NCI-H774 (cell line): Measurements from ENCODE around the gene CNTNAP2.
"Not testable (repeated sequence)": the region's sequence is repeated elsewhere in the genome, so short reads cannot be mapped to it uniquely, and the experiment has no call there.

ENCODE experiments used
- DNase-seq: peaks from one replicate; lab custom pipeline; 2025; lab: John Stamatoyannopoulos, UW

CNTNAP2 gene

DNA sequence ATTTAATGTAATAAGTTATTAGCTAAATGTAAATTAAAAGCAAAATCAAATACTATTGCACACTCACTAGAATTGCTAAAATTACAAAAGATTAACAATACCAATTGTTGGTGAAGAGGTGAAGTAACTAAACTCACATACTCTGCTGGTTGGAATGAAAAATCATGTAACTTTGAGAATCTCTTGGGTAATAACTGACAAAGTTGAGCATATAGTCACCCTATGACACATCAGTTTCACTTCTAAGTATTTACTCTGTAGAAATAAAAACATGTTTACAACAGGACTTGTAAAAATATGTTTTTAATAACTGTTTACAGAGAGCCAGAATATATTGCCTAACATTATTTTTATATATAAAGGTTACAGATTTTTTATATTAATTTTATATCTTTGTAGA is 33.6 kb downstream of the CNTNAP2 start:
- no peak for DNase-seq

DNA sequence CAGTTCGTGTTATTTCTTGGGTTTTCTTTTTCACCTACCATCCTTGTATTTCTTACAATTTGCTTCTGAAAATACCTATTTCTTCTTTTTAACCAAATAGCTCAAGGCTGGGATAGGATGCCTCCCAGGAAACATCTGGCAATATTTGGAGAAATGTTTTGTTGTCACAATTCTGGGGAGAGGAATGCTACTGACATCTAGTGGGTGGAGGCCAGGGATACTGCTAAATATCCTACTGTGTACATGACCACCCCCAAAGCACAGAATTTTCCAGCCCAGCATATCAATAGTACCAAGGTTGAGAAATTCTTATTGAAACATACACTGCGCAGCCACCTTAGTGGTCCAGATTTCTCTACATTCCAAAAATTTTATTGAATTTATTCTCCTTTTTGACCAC is 55.5 kb downstream of the CNTNAP2 start:
- no peak for DNase-seq

GRCh38 chr7:146175716-146176115 is 59.1 kb downstream of the CNTNAP2 start:
- no peak for DNase-seq

- peak; percentile 27 for DNase-seq
Measured at GRCh38 chr7:146176860-146177259, 60.3 kb downstream of the CNTNAP2 start.

- DNase-seq, result no peak
Measured at GRCh38 chr7:146177301-146177700, 60.7 kb downstream of the CNTNAP2 start.

- DNase-seq, result no peak
Measured at GRCh38 chr7:146185844-146186243, 69.2 kb downstream of the CNTNAP2 start.

GRCh38 chr7:146191428-146191827 is 74.8 kb downstream of the CNTNAP2 start:
- DNase-seq, result not testable (repeated sequence)

DNA sequence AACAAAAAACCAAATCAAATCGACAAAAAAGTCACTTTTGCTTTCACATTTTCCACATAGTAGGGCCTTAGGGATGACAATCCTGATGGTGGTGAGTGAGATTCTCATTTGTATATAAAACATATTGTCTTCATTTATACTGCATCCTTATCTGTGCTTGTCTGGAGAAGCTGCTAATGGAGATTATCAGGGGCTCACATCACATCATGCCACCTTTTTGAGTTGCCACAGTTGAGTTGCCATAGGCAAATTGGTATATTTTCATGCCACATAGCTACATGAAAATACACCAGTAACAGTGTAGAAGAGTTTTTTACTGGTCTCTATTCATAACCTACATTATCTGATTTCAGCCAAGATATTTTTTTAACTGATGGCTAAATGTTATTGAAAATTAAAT is 85.3 kb downstream of the CNTNAP2 start:
- DNase-seq, result no peak

GRCh38 chr7:146206270-146206669 is 89.7 kb downstream of the CNTNAP2 start:
- DNase-seq, result no peak

DNA sequence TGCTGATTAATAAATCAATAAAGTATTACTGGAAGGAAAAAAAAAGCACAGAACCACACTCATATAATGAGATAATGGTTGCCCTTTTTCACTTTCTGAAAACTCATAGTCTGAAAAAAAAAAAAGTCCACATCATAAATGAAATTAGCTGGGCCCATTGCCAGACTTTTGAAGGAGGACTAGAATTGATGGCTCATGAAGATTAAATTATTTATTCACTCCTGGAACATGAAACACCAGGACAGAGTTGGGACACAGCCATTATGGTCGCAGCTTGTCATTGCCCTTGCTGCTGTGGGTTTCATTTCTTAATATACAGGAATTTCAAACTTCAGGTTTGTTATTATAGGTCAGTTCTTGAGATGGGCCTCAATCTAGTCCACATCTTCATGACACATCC is 91.9 kb downstream of the CNTNAP2 start:
- DNase-seq, result no peak

- DNase-seq, result no peak
Measured at GRCh38 chr7:146214842-146215241, 98.2 kb downstream of the CNTNAP2 start.

DNA sequence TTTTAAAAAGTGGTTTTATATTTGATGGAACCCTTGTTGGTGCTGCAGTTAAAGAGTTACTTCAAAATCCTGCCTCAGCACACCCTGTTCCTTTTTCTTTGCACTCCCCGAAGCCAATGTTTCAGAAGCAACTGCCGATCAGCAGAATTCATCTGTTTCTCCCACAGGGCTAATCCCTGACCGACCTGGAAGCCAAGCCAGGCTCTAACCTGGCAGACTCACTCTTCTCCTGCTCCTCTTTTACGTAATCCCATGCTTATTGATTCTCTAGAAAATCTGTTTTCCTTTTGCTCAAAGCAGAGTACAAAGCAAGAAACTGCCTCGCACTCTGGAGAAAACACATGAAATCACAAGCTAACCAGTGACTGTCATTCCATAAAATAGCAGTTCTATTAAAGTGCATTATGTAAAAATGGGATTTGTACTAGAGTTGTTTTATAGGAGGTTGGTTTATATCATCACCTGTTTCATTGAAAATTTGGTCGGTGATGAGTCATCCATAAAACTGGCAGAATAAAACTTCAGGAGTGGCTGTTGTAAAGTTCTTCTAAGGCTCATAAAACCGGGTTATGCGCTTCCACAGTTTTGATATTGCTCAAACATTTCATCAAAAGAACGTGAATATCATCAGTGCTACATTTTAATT is 99.9 kb downstream of the CNTNAP2 start:
- DNase-seq, result no peak

DNA sequence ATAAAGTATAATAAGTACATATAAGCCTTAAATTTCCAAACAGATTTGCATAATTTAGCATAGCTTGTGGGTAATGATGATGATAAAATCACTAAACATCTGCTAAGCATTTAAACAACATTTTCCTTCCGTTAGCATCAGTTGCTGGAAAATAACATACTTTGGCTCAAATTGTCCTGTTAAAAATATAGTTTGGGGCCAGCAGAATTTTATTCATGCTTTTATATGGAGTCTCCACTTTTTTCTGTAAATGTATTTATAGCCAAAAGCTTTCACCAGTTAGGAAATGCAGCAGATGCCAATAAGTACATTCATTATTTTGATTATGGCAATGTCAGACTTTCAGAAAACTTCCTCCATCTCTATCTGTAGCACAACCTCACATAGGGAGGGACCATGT is 107.2 kb downstream of the CNTNAP2 start:
- DNase-seq, result no peak

GRCh38 chr7:146232604-146233003 is 116.0 kb downstream of the CNTNAP2 start:
- DNase-seq, result no peak

- DNase-seq, result no peak
Measured at GRCh38 chr7:146235195-146235594, 118.6 kb downstream of the CNTNAP2 start.

GRCh38 chr7:146242661-146243060 is 126.1 kb downstream of the CNTNAP2 start:
- DNase-seq, result no peak

DNA sequence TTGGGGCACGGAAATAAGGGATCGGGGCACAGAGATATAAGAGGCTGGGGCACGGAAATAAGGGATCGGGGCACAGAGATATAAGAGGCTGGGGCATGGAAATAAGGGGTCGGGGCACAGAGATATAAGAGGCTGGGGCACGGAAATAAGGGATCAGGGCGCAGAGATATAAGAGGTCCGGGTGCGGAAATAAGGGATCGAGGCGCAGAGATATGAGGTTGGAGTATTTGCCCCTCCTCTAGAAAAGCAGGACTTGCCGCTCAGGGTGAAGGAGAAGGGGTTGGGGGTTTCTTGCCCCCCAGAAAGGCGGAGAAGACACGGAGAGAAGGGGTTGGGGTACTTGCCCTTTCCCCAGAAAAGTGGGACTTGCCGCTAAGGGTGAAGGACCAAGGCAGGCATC is 131.4 kb downstream of the CNTNAP2 start:
- DNase-seq, result not testable (repeated sequence)

- not testable (repeated sequence) for DNase-seq
Measured at GRCh38 chr7:146248744-146249143, 132.1 kb downstream of the CNTNAP2 start.

DNA sequence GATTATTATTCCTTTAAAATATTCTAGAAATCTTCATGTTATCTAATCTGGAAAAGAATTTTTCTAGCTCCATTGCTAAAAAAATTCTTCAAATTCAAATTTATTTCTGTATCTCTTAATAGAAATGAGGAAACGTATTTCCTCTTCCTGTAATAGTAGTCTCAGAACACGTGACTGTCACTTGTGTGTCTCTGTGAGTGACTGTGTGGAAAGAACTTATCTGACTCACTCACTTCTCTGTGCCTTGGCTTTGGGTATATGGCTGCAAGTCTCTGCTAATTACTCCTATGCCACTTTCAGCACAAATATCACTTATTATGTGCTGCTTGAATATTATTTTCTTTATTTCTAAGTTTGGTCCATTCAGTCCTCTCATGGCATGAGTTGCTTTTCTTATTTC is 132.7 kb downstream of the CNTNAP2 start:
- DNase-seq, result no peak

DNA sequence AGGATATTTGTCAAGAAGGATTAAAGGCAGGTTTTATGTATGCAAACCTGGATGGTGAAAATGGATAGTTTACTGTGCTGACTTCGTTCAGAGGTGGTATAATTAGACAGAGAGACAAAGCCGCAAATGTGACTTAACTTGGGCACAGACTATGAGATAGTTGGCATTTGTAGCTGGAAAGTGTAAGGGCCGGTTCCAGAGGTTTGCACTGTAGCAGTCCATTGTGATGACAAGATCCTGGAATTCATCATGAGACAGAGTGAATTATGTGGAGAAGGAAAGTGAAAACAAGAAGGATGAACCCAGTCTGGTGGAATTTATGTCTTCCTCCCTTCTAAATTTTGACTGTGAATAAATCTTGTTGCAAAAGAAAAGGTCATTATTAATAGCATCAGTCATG is 139.0 kb downstream of the CNTNAP2 start:
- DNase-seq, result no peak

GRCh38 chr7:146262527-146262926 is 145.9 kb downstream of the CNTNAP2 start:
- no peak for DNase-seq

DNA sequence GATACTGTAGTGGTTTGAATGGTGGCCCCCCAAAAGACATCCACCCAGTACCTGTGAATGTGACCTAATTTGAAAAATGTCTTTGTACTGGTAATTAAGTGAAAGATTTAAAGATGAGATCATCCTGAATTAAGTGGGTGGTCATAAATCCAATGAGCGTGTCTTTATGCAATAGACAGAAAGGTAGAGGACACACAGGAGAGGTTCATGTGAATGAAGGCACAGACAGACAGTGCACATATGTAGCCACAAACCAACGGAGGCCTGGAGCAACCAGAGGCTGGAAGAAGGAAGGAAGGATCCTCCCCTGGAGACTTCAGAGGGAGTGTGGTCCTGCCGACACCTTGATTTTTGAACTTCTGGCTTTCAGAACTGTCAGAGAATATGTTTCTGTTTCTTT is 160.3 kb downstream of the CNTNAP2 start:
- DNase-seq, result no peak

- no peak for DNase-seq
Measured at GRCh38 chr7:146285418-146285817, 168.8 kb downstream of the CNTNAP2 start.

- no peak for DNase-seq
Measured at GRCh38 chr7:146290746-146291145, 174.1 kb downstream of the CNTNAP2 start.

GRCh38 chr7:146291900-146292299 is 175.3 kb downstream of the CNTNAP2 start:
- no peak for DNase-seq
